HS-27A (cell line): ENCODE measurements around the gene CASP8.
"Not testable (repeated sequence)": the region's sequence is repeated elsewhere in the genome, so short reads cannot be mapped to it uniquely, and the experiment has no call there.

Source experiments
- DNase-seq: peaks from one replicate; pipeline ENCODE4 v3.0.0-alpha.2; 2012; ENCODE audit warnings: low read depth, missing footprints

CASP8 gene

GRCh38 chr2:201260302-201260800, at the start of gene CASP8:
CASP8 (plus strand) TSS chr2:201260536; CDS start chr2:201266487, 5,951 bp downstream.
- DNase-seq, result no peak

DNA sequence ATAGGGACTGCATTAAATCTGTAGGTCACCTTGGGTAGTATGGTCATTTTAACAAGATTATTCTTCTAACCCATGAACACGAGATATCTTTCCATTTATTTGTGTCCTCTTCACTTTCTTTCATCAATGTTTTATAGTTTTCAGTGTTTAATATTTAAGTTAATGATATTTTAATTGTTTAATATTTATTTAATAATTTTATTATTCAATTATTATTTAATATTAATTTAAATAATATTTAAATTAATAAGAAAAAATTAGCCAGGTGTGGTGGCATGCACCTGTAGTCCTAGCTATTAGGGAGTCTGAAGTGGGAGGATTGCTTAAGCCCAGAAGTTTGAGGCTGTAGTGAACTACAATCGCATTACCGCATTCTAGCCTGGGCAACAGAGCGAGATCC, 44.4 kb upstream of the CASP8 start:
- DNase-seq, result no peak

DNA sequence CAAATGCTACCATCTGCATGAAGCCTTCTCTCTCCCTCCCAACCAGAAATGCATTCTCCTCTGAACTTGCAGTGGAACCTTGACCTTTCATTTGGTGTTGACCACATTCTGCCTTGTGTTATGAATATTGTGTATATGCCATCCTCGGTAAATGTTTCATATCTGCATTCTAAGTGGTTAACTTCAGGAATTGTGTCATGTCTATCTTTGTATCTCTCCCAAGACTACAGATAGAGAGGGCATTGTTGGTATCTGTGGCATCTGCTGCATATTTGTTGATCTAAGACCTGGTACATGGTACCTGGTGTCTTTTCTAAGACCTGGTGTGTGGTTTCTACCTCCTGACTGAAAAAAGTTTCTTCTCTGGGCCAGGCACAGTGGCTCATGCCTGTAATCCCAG, 43.4 kb upstream of the CASP8 start:
- DNase-seq, result no peak

GRCh38 chr2:201218780-201219179, 41.6 kb upstream of the CASP8 start:
- DNase-seq, result no peak

DNA sequence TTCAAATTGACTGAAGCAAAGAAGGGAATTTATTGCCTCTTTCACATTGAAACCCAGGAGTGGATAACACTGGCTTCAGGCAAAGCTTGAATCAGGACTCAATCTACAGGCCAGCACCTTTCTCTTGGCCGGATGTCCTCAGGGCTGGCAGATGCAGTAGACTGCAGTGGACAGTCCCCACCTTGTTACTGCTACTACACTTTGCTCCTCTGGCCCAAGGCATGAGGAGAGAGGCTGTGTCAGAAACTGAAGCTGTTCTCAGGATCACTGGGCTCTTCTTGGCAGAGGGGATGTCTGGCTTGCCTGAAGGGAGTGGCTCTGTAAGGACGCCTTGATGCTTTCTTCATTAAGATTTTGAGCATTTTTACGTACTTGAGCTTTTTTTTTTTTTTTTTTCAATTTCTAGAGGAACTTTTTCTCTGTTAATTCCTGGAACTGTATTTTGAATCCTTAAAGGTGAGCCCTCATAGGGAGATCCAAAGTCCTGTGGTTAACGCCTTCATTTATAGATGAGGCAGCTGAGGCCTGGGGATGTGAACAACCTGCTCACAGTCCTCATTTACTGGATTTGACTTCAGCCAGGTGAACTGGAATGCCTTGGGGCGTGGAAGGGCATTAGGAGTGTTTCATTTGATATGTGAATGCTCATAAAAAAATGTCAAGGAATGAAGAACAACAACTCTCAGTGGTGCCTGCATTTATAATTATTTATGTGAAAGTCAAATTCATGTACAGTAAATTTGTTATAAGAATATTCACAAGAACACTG, 40.8 kb upstream of the CASP8 start:
- DNase-seq, result no peak

GRCh38 chr2:201220102-201220570, 40.2 kb upstream of the CASP8 start:
- no peak for DNase-seq

- DNase-seq, result no peak
These were observed 37.0 kb upstream of the CASP8 start for GRCh38 chr2:201223089-201224073.

DNA sequence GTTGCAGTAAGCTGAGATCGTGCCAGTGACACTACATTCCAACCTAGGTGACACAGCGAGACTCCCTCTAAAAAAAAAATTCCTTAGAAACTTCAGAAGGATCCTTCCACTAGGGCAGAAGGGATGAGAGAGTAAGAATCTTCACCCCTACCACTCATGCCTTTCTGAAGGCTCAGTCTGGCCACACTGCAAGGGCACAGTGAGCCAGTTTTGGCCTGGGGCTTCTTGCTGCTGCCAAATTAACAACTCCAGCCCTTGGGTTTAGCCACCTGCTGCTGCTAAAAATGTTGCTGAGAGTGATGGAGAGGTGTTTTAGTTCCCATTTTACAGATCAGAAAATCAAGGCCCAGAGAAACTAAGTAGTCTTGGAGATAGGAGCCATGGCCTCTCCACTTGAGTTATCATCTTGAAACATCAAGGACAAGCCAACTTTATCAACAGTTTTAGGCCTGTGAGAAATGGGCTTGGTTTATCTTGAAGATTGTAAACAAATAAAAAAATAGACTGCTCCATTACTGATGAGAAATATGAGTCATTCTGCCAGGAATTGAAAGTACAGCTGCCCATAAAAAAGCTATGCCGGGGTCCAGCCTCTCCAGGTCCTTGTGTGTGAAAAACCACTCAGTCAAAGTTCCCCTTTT, 31.9 kb upstream of the CASP8 start:
- no peak for DNase-seq

DNA sequence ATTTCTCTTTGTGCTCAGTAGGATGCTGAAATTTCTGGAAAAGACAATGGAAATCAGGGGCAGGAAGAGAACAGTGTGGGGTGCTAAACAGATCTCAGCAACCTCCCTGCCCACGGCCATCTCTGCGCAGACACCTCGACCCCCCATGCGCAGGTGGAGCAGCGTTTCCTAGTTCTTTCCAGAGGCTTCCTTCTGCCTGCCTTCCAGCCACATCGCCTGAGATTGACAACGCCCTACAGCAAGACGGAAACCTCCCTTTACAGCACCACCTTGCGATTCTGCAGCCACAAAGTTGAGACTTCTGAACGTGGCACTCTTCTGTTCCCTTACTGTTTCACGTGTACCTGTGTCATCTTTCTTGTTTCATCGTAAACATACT, 31.4 kb upstream of the CASP8 start:
- DNase-seq, result no peak

- peak; percentile 87 for DNase-seq
These were observed 28.4 kb upstream of the CASP8 start for GRCh38 chr2:201231781-201232466.

DNA sequence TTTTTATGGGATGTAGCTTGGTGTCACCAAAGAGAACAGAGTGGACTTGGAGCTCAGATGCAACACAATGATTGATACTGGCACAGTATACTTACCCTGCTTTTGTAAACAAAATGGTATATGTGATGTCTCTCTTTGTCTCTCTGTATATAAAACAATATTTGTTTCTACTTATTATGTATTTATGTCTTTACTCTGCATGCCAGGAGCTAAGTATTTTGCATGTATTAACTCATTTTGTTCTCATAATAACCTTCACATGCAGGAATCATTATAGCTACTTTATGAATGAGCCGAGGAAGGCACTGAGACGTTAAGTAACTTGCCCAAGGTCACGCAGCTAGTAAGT, 27.9 kb upstream of the CASP8 start:
- DNase-seq, result no peak

GRCh38 chr2:201233192-201233811, 27.0 kb upstream of the CASP8 start:
- no peak for DNase-seq

- DNase-seq, result no peak
These were observed 26.3 kb upstream of the CASP8 start for GRCh38 chr2:201233812-201234662.

- no peak for DNase-seq
These were observed 25.6 kb upstream of the CASP8 start for GRCh38 chr2:201234663-201235135.

DNA sequence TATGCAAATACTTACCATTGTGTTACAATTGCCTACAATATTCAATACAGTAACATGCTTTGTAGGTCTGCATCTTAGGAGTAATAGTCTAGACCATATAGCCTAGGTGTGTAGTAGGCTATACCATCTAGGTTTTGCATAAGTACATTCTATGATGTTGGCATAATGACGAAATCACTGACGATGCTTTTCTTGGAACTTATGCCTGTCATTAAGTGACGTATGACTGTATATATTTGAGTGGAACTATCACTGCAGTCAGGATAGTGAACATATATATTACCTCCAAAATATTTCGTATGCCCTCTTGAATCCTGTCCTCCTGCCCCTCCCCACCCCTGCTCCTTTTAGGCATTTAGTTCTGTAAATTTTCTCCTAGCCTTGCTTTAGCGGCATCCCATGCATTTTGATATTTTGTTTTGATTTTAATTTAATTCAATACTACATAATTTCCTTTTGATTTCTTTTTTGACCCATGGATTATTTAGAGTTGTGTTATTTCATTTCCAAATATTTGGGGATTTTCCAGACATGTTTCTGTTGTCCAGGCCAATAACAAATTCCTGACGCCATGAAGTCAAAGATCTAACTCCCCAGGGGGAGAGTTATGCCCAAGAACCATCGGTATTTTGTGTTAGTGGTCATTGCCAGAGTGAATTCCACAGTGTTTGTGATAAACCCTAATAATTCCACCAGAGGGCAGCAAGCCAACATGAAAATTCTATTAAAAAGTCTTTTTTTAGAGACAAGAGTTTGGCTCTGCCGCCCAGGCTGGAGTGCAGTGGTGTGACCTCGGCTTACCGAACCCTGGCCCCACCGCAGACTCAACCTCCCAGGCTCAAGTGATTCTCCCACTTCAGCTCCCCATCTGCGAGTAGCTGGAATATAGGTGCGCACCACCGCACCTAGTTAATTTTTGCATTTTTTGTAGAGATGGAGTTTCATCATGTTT, 24.2 kb upstream of the CASP8 start:
- DNase-seq, result peak; percentile 50

- DNase-seq, result no peak
These were observed 22.7 kb upstream of the CASP8 start for GRCh38 chr2:201237486-201238123.

DNA sequence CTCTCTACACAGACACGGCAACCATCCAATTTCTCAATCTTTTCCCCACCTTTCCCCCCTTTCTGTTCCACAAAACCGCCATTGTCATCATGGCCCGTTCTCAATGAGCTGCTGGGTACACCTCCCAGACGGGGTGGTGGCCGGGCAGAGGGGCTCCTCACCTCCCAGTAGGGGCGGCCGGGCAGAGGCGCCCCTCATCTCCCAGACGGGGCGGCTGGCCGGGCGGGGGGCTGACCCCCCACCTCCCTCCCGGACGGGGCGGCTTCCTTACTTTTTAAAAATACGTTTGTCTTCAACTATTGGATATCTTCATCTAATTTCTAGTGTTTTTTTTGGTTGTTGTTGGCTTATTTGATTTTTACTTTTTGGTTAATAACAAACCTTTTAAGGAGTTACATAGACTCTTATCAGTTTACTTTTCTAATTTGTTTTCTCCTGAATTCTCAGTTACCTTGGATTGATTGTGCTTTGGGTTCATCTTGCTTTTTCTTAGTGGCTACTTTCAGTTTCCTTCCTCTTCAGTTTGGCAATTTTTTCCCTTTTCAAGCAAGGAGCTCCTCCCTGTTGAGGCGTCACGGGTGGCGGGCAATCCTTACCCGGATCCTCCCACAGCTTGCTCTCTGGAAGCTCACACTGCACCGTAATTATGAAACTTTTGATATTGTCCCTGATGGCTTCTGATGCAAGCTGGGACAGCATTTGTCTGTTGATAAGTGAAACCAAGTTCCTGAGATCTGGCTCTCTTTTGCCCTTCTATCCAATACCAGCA, 21.0 kb upstream of the CASP8 start:
- not testable (repeated sequence) for DNase-seq
